ENCODE measurements around the gene PAK5. TPM values are rescaled to one million over a fixed set of nuclear protein-coding genes. Genes with fewer than 3 reads are reported as not detected.

Gene PAK5
- total RNA-seq, 5 donors from 2014 or later (not counting 1 experiment from before 2014, with no cell fraction given), result not detected

Other genes starting within 250 kb of the PAK5 start
- gene ANKEF1, start 195.9 kb upstream of the PAK5 start, total RNA-seq, result 1 to 10 TPM; 1.9 to 7.0 (median 4.1) TPM